ENCODE results near the gene DNAJC27.
"Not testable (repeated sequence)": the region's sequence is repeated elsewhere in the genome, so short reads cannot be mapped to it uniquely, and the experiment has no call there.

DNAJC27 gene

DNA sequence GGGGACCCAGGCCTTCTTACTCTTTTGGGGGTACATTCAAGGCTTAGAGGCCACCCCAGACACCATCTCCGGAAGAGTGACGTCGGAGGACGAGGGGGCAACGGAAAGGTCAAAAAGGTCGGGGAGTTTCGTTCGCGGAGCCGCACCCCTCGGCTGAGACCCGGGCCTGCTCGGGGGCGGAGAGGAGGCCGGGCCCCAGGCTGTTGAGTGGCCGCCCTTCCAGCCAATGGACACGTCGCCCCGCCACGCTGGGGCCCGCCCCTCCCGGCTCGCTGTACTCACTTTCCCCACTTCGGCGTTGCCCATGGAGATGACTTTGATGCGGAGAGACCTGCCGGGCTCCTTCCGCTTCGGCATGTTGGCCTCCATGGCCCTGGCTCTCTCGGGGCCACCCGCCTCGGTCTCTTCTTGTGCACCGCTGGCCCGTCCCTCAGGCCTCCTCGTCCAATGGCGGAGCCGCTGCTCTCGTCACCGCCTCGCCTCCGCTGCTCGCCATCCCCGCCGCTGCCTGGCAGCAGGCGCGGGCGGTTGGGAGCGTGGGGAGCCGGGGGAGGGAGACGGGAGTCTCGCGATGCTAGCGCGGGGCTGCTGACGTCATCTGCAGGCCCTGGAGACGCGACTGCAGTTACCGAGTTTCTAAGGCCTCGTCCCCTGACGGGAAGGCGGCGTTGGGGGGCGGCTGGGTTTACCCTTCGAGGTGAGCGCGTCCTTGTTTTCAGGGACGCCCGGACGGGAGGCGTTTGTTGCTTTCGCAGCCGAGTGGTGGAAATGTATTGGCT is at the start of gene DNAJC27:
Gene DNAJC27 (minus strand): TSS at position 420 of the 779 bp plus-strand sequence. CDS start 51 bp downstream, at position 369.
- peak; percentile 99 for DNase-seq

GRCh38 chr2:25018681-25019080 is 46.9 kb upstream of the DNAJC27 start:
- no peak for DNase-seq

DNA sequence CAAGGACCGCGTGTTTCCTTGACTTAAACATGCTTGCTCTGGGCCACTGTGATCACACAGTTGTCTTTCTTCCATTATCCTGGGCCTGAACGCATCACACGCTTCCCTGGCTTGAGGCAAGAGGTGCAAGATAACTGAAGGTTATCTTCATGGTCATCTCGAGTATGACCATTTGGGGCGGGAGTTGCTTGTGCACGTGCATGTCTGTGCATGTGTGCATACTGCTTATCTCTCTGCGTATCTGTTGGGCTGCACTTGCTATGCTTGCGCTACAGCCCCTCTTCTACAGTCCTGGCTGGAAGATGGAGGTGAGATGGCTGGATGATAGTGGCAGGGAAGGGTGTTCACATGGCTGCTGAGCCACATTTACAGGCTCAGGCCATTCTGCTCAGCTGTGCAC is 42.9 kb upstream of the DNAJC27 start:
- no peak for DNase-seq

DNA sequence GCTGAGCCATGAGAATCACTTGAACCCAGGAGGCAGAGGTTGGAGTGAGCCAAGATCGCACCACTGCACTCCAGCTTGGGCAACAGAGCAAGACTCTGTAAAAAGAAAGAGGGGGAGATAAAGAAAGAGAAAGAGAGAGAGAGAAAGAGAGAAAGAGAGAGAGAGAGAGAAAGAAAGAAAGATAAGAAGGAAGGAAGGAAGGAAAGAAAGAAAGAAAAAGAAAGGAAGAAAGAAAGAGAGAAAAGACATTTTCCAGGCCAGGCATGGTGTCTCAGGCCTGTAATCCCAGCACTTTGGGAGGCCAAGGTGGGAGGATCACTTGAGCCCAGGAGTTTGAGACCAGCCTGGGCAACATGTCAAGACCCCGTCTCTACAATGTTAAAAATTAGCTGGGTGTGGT is 39.6 kb upstream of the DNAJC27 start:
- DNase-seq: not testable (repeated sequence)

DNA sequence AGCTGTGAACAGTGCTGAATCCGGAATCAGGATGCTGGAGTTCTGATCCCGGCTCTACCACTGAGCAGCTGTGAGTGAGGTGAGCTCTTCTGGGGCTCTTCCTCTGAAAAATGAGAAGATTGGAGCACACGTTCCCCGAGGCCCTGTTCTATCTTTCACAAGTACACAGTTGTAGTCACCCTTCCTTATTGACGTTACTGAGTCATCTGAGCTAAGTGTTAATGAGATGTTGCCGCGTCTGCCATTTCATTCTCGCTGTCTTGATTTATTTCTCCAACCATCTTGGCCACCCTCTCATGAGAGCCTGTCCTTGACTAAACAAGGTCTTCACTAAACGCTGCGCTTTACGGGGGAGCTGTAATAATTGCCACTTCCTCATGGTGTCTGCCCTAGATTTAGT is 38.2 kb upstream of the DNAJC27 start:
- peak; percentile 14 for DNase-seq

DNA sequence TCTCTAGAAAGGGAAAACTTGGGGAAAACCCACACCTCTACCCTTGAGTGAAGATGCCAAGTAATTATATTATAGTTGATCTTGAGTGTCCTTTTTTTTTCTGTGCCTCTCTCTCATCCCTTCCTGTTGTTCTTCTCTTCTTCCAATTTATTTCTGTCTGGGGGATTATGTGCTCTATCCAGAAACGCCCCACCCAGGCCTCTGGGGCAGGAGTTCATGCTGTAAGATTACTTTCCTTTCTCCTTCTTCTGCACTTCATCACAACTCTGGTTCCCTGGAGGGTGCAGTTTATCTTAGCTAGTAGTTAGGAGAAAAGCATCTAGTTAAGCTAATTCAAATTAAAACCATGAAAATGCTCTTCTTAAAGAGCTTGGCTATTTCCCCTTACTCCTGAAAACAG is 30.3 kb upstream of the DNAJC27 start:
- no peak for DNase-seq

DNA sequence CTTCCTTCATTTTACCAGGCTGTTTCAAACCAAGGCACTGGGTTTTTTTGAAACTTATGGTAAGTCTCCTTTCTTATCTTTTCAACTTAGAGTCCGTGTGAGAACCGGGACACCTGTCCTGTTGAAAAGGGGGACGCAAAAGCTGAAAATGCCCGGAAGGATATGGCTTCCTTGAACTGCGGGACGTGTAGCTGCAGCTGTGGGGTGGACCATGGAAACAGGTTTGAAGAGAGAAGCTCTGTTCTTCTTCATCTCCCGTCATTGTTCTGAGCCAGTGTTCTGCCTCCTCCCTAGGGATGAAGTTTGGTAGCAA is 29.5 kb upstream of the DNAJC27 start:
- no peak for DNase-seq

DNA sequence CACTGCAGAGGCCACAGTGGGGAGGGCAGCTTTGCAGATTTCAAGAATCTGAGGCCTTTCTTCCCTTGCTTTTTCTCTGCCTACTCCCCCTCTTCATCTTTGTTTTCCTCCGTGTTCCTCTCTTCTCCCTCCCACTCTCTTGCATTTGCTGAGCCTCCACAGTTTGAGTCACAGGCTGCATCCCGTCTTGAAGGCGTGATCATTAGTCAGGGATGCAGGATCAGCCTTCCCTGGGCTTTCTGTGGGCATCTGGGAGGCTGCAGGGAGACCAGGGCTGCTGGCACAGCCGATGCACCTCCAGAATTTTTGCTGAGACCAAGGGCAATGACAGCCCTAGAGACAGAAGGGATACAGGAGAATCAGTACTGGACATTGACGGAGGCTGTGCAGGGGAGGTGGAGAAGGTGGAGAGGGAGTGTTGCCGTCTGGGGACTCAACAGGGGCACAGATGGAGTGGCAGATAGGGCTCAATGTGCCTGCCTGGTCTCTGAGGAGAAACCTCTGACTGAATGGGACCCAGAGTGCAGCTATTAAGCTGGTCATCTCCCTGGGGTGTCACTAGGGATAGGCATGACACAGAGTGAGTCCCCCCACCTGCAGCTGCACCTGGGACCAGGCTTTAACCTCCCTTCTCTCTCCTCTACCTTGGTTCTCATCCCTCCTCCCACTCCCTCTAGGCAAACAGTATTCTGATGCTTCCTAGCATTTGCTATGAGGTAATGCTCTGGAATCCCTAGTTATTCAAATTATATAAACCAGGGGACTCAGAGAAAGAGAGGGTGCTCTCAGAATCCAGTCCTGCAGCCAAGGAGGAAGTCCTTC is 29.0 kb upstream of the DNAJC27 start:
- no peak for DNase-seq

GRCh38 chr2:25000036-25000435 is 28.3 kb upstream of the DNAJC27 start:
- DNase-seq: no peak

DNA sequence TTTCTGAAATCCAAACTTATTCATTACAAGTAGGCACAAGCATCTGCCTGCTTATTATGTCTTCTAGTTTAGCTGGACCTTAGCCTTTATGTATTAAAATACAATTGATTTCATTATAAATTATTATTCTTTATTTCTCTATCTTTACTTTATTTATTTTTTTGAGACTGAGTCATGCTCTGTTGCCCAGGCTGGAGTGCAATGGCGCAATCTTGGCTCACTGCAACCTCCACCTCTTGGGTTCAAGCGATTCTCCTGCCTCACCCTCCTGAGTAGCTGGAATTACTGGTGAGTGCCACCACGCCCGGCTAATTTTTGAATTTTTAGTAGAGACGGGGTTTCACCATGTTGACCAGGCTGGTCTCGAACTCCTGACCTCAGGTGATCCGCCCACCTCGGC is 27.3 kb upstream of the DNAJC27 start:
- not testable (repeated sequence) for DNase-seq

DNA sequence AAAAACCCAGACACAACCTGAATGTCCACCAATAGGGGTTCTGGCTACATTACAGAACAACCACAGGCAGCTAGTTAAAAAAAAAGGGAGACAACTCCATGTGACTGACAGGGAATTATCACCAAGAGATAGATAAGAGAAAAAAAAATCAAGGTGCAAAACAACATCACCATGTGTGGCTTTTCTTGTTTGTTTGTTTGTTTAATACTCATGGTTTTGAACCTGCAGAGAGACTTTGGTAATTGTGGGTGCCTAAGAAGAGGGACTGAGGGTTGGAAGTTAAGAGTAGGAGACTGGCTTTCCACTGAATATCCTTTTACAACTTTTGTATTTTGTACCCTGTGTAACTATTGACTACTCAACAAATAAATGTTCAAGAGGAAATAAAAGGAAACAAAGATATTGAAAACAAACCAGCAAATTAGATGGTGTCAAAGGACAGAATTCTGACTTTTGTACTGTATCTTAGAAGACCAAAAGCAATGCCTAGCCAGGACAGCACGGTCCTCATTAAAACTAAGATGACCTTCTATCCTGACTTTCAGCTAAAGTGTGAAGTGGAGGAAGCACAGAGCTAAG is 22.5 kb upstream of the DNAJC27 start:
- no peak for DNase-seq

DNA sequence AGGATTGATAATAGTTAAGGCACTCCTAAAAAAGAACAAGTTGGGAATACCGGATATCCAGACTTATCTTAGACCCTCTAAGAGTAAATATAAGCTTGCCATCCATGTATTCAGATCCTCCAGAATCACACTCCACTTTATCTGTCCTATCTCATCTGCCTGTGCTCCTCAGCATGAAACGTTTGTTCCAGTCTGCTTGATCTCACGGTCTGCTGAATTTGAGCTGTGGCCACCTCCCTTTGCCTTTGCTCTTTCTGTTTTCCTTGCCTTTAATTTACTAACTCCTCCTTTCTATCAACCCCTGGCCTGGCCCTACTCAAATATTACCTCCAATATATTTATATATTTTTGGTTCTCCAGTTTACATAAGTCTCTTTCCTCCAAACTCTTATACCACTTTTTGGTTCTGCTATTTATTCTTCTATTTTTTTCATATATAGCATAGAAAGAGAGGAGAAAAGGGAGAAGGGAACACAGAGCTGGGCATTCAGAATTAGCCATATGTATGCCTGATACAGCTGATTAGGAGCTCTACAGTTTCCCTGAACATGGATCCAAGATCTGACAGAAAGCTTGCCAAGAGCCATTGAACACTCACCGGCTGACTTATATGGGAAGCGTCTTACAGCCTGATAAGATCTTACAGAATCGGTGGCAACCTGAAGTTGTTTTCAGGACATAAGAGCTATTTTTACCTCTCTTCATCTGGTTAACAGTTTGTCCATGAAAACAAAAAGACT is 21.8 kb upstream of the DNAJC27 start:
- DNase-seq: no peak

DNA sequence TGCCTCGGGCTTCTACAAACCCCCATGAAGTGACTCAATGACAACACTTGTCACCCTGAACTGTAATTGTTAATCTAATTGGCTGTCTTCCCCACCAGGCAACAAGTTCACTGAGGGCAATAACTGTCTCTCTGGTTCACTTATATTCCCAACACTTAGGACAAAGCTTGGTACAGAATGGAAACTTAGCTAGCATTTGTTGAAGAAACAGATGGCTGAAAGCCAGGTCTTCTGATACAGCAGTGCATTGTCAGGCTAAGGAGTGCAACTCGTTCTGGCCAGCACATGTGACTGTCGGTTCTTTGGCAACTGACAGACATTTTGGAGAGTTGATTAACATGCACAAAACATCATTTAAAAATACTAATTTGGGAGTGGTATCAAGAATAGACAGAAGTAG is 14.6 kb upstream of the DNAJC27 start:
- DNase-seq: peak; percentile 42

DNA sequence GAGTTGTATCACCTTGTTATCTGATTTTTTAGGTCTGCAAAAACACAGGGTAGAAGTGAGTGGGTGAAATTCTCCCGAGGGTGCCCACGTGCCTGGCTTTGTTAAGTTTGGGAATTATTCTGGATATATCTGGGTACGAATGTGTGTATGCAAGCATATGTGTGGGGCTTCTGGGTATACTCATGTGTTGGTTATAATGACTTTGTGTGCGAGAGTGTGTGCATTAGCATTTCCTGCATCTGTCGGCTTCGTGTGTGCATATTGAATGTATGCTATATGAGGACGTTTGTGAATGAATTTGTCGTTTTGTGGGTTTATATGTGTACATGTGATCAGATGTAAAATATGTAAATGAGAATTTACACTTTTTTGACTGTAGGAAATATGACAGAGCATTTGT is 13.8 kb upstream of the DNAJC27 start:
- DNase-seq: no peak

GRCh38 chr2:24984912-24985311 is 13.2 kb upstream of the DNAJC27 start:
- DNase-seq: peak; percentile 62

DNA sequence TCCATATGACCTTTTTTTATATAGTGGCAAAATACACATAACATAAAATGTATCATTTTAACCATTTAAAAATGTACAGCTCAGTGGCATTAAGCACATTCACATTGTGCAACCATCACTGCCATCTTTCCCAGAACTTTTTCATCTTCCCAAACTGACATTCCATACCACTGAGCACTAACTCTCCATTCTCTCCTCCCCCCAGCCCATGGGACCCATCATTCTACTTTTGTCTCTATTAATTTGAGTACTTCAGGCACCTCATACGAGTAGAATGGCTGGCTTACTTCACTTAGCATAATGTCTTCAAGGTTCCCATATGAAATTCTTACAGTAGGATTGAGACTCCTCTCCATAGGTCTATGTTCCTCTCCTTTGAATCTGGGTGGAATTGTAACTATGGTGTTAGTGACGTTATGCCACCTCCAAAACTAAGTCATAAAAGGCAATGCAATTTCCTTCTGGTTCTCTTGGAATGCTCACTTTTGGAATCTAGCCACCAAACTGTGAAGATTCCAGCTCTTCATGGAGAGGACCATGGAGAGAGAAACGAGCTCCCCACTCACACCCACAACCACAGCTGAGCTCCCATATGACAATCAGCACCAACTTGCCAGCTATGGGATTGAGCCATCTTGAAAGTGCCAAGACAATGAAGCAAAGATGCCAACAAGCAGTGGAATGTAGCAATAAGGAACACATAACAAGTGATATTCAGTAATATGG is 9.8 kb upstream of the DNAJC27 start:
- DNase-seq: no peak

- DNase-seq: no peak
Measured at GRCh38 chr2:24978661-24979060, 6.9 kb upstream of the DNAJC27 start.

DNA sequence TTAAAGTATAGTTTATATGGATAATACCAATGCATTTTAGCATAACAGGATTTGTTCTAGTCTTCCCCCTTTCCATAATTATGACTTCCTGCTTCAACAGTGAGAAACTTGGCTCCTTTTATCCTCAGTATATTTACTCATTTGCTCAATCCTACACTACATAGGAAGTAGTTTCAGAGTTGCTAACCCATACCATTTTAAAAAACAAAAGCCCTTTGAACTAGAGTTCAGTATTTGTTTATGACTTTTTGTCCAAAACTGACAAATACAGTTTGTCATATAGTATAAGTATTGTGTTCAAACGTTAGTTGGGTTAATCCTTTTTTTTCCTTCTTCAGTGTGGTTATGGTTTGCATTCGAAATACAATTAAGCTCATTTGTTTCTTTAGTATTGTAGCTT is 5.9 kb upstream of the DNAJC27 start:
- no peak for DNase-seq

DNA sequence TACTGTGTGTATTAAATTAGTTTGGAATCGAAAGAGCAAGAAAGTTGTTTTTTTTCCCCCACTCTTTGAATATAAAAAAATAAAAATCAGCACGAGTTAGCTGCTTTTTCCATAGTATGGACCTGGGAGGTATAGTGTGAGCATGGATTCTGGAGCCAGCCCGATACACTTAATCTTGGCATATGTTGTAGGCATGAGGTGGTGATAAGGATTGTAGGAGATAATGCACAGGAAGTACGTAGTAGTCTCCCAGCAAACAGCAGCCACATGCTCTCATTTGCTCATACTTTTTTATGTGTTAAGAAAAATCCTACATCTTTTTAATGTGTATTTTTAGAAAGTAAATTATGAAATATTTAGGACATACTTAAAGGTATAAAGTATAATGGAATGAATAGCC is 2.1 kb upstream of the DNAJC27 start:
- peak; percentile 64 for DNase-seq

DNA sequence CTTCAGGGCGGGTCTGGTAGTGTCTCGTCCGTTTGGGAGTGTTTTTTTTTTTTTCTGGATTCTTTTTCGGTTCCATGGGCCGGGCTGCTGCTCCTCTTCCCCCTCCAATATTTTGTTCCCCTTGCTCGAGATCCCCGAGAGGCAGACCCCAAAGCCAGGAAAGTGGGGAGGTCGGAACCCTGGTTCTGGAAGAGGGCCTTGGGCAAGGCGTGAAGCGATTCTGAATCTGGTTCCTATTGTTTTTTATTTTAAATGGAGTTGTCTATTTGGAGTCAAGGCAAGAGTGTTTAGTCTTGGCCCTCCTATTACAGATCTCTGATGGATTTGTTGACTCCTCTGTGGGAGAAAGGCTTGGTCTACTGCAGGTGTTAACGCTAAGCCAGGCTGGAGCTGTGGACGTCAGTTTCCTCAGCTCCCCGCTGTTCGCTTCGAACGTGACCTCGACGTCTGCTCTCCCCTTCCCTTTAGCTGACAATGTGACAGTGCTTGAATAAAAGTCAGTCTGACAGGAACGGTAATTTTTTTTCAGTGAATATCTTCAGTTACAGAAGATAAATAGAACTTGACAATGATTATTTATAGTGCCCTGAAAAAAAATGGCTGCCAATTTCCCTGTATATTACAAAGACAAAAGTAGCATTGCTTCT is 683 bp upstream of the DNAJC27 start:
- DNase-seq: peak; percentile 62

GRCh38 chr2:24971286-24971535 is 544 bp downstream of the DNAJC27 start:
- peak; percentile 58 for DNase-seq
